Prostate gland (tissue), 2 donors: ENCODE data around the gene CLEC4D.

Source experiments
- CTCF ChIP-seq, 4 experiments: fragments of 200-600 bp in 2 of 4; fragments of 450-650 bp in 2 of 4; sonication (generic) in 2 of 4; IDR thresholded peaks; 1 replicate in 3 of 4; 2 replicates in 1 of 4; pipeline ENCODE4 v1.5.1; 2016 to 2019; ENCODE audit warnings: antibody characterized with exemption in 4 of 4, mild to moderate bottlenecking in 2 of 4, moderate library complexity in 2 of 4
- POLR2A ChIP-seq: fragments of 450-650 bp; IDR thresholded peaks from one replicate; pipeline ENCODE4 v1.6.1; 2016; ENCODE audit warnings: antibody characterized with exemption, mild to moderate bottlenecking

GRCh38 chr12:8513256-8513655 is at the start of gene CLEC4D:
- no peak for TF ChIP-seq CTCF (IDR thresholded peaks at IDR 0.05)
- no peak for TF ChIP-seq POLR2A
